NCI-H2107 treated with DMSO at 0.1 percent for 48 hours (cell line): ENCODE results near the gene TECTA.
"Not testable (repeated sequence)": the region's sequence is repeated elsewhere in the genome, so short reads cannot be mapped to it uniquely, and the experiment has no call there.

ENCODE experiments used
- DNase-seq: peaks from one replicate; lab custom pipeline; 2025; ENCODE audit not compliant: unreplicated experiment; lab: John Stamatoyannopoulos, UW

TECTA gene

GRCh38 chr11:121225382-121225781 is 124.3 kb downstream of the TECTA start:
- DNase-seq, result no peak

GRCh38 chr11:121226415-121227263 is 125.6 kb downstream of the TECTA start:
- DNase-seq, result no peak

- DNase-seq, result no peak
Measured at GRCh38 chr11:121228851-121229250, 127.8 kb downstream of the TECTA start.

GRCh38 chr11:121229495-121230215 is 128.6 kb downstream of the TECTA start:
- DNase-seq, result no peak

- no peak for DNase-seq
Measured at GRCh38 chr11:121231576-121232278, 130.7 kb downstream of the TECTA start.

GRCh38 chr11:121235057-121235456 is 134.0 kb downstream of the TECTA start:
- no peak for DNase-seq

DNA sequence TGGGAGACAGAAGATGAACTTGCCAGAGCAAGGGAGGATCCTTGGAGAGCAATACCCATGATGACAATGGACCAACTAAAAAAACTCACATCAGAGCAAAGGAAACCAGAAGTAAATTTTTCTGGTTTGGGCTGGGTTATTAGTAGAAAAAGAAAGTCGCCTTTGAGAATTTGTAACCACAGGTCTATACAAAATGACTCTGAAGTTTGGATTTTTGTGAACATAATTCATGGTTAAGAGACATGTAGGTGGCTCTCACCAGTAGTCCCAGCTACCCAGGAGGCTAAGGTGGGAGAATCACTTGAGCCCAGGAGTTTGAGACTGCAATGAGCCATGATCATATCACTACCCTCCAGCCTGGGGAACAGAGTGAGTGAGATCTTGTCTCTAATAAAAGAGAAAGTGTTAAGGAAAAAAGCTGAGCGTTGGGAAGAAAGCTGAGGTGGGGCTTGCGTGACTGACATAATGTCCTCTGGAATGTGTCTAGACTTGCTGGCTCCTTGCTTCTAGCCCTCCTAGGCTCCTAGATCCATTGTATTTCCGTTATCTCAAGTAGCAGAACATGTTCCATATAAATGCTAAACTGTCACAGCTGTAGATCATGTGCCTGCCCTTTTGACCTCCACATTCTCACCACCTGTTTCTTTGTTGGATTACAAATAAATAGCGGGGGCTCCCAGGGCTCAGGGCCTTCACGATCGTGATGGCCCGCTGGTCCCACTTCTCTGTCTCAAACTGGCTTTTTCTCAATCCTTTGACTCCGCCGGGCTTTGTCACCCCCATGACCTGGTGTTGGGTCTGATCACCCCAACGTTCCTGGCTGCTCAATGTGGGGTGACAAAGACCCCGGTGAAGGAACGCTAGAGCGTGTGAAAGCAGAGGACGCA is 135.3 kb downstream of the TECTA start:
- no peak for DNase-seq

GRCh38 chr11:121237247-121237646 is 136.2 kb downstream of the TECTA start:
- not testable (repeated sequence) for DNase-seq

DNA sequence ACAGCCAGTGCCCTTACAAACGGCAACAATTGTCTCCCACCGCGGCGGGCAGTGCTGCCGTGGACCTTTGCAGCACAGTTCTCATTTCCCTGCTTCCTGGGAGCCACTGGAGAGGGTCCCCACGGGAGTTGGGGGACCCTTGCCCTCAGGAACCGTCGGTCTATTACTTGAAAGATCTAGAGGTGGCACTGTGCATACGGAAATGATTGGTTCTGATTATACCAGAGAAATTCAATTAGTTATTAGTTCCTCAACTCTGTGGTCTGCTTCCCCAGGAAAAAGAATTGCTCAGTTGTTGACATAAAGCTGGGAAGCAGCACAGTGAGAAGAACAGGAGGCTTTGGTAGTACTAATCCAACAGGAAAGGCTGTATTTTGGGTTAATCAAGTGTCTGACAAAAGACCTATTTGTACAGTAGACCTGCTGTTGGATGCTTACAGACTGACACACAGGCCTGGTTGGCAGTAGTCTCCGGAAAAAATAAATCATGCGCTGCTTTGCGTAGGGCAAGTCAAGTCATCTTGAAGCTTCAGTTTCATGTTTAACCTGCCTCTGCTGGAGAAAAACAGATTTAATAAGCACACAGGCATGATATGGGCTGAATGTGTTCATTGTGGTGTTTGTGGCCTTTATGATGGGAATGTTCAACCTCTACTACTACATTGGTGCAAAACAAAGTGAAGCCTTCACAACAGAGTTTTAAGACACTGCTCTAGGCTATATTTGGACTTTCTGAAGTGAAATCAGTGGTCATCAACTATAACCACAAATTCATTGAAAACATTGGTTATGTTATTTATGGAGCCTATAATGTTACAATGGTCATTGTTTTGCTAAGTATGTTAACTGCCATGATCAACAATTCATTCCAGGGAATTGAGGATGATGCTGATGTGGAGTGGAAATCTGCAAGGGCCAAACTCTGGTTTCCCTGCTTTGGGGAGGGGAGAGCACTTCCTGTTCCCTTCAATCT is 136.9 kb downstream of the TECTA start:
- DNase-seq, result no peak

DNA sequence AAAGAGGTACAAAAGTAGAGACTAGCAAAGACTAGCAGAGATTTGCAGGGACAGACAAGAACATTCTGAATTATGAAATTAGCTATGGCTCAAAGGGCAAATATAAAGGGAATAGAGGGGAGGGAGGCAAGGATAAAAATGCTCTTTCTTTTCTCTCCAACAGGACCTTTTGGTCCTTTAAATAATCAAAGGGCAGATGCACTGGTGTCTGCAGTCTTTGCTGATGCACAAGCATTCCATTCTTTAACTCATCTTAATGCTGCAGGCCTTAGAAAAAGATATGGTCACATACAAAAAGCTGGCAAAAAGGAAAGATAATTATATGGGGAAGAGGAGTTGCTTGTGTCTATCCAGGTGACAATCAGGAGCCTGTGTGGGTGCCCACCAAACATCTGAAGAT is 137.9 kb downstream of the TECTA start:
- no peak for DNase-seq

DNA sequence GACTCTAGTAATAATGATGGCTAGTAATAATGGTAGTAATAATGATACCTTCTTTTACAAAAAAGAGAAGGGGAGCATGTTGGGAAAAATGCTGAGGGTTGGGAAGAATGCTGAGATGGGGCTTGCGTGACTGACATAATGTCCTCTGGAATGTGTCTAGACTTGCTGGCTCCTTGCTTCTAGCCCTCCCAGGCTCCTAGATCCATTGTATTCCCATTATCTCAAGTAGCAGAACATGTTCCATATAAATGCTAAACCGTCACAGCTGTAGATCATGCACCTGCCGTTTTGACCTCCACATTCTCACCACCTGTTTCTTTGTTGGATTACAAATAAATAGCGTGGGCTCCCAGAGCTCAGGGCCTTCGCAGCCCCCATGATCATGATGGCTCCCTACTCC is 139.0 kb downstream of the TECTA start:
- peak; percentile 23 for DNase-seq

- DNase-seq, result no peak
Measured at GRCh38 chr11:121240650-121241303, 139.7 kb downstream of the TECTA start.
